Astrocyte of the hippocampus (primary cell): Measurements from ENCODE around the gene JADE2.

ENCODE experiments used
- DNase-seq: peaks from one replicate; pipeline ENCODE4 v3.0.0; 2011; ENCODE audit warnings: low read depth, low spot score

JADE2 gene

GRCh38 chr5:134569758-134570364 is 44.4 kb downstream of the JADE2 start:
- no peak for DNase-seq

- DNase-seq: no peak
These were observed 44.9 kb downstream of the JADE2 start for GRCh38 chr5:134570365-134570758.

GRCh38 chr5:134570886-134571285 is 45.4 kb downstream of the JADE2 start:
- no peak for DNase-seq

- no peak for DNase-seq
These were observed 46.4 kb downstream of the JADE2 start for GRCh38 chr5:134571693-134572405.

- no peak for DNase-seq
These were observed 47.3 kb downstream of the JADE2 start for GRCh38 chr5:134572811-134573210.

GRCh38 chr5:134574521-134574920 is 49.1 kb downstream of the JADE2 start:
- DNase-seq: peak; percentile 30

GRCh38 chr5:134575316-134575715 is 49.8 kb downstream of the JADE2 start:
- no peak for DNase-seq

GRCh38 chr5:134576386-134577021 is 51.0 kb downstream of the JADE2 start:
- no peak for DNase-seq

- DNase-seq: peak; percentile 50
These were observed 51.7 kb downstream of the JADE2 start for GRCh38 chr5:134577022-134577795.

GRCh38 chr5:134577796-134578577 is 52.5 kb downstream of the JADE2 start:
- DNase-seq: peak; percentile 89

- no peak for DNase-seq
These were observed 53.3 kb downstream of the JADE2 start for GRCh38 chr5:134578578-134579283.

- no peak for DNase-seq
These were observed 53.9 kb downstream of the JADE2 start for GRCh38 chr5:134579284-134579771.

- no peak for DNase-seq
These were observed 54.6 kb downstream of the JADE2 start for GRCh38 chr5:134580001-134580460.

- no peak for DNase-seq
These were observed 55.9 kb downstream of the JADE2 start for GRCh38 chr5:134581241-134581981.

- DNase-seq: no peak
These were observed 56.8 kb downstream of the JADE2 start for GRCh38 chr5:134582281-134582680.

GRCh38 chr5:134582941-134583340 is 57.5 kb downstream of the JADE2 start:
- DNase-seq: no peak

GRCh38 chr5:134583766-134584165 is 58.3 kb downstream of the JADE2 start:
- DNase-seq: no peak

GRCh38 chr5:134584662-134585061 is 59.2 kb downstream of the JADE2 start:
- DNase-seq: no peak

GRCh38 chr5:134585966-134586365 is 60.5 kb downstream of the JADE2 start:
- no peak for DNase-seq
